ENCODE data around the gene ADAMTS14. TPM values are rescaled to one million over a fixed set of nuclear protein-coding genes. Genes with fewer than 3 reads are reported as not detected.

ADAMTS14 gene
- total RNA-seq, 1 donor from 2014 or later = 3.4 TPM

DNA sequence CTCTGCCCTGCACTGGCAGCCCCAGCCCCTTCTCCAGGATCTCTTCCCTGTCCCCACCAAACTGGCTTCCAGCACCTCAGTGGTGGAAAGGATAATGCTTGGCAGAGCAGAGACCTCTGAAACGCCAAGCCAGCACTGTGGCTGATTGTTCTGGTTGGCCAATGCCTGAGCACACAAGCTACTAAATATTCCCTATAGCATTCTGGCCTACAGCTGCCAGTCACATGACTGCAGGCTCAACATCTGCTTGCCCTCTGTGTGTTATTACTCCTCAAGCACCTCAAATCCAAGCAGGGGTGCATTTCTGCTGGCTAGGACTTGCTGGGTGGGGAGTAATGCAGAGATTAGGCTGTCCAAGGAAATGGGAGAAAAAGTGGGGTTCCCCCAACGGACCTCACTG, 106.8 kb downstream of the ADAMTS14 start:
- no peak for DNase-seq (ENCODE audit: extremely low read depth, low read depth, low spot score)

DNA sequence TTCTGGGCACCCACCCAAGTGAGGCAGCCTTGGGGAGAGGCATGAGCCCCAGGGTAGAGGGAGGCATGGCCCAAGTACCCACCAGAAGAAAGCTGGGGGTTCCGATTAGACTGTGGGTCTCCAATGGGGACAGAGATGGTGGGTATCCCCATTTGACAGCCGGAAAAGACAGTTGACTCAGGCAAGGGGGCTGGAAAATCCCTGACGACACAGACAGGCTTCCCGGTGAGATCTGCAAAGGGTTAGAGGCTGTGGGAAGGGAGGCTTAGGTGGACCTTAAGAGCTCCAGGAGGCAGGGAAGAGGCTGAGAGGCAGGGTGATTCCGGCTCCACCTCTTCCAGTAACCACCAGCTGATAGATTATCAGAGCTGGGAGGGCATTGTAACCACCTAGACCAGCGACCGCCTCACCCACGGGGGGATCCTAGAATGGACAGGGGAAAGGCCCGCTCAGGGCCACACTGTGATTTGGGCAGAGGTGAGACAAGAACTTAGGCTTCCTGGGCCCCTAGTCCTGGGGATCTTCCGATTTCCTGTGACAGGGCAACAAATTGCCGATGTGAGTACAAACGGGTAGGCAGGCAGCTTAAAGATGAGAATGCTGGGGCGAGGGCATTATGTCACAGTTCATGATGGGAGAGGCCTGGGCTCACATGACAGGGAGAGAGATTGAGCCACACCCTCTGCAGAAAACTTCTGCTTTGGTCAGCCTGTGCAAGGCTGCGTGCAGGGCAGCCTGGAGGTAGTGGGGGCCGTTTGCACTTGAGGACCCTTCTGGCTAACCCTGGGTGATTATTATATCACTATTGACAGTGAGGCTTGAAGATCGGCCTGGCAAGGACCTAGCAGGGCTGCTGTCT, 107.4 kb downstream of the ADAMTS14 start:
- no peak for DNase-seq (ENCODE audit: extremely low read depth, low read depth, low spot score)

DNA sequence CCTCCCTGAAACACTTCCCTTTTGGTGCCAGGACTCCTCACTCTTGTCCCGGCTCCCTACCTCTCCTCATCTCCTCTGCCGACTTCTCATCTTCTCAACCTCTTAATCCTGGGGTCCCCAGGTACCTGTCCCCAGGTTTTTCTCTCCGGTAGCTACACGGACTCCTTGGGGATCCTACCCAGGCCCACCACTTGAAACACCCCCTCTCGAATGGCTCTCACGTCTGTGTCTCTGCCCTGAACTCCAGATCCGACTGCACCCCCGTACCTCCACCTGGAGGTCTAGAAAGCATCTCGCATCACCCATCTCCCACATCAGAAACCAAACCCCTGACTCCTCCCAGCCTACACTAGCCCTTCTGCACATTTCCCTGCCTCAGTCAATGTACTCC, 108.1 kb downstream of the ADAMTS14 start:
- DNase-seq (ENCODE audit: extremely low read depth, low read depth, low spot score) = no peak

DNA sequence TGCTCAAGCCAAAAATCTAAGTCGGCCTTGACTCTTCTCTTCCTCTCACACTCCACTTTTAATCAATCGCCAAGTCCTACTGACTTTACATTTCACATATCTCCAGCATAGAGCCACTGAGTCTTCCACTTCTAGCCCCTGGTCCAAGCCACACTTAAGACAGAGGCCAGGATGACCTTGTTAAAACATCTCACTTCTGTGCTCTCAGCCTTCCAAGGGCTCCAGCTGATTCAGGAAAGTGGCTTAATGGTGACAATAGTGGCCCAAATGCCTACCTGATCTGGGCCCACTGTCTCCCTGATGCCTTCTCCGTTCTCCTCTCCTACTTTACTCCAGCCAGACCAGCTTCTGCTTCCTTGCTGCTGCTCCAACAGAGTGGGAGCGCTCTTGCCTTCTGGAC, 108.5 kb downstream of the ADAMTS14 start:
- DNase-seq (ENCODE audit: extremely low read depth, low read depth, low spot score) = no peak

DNA sequence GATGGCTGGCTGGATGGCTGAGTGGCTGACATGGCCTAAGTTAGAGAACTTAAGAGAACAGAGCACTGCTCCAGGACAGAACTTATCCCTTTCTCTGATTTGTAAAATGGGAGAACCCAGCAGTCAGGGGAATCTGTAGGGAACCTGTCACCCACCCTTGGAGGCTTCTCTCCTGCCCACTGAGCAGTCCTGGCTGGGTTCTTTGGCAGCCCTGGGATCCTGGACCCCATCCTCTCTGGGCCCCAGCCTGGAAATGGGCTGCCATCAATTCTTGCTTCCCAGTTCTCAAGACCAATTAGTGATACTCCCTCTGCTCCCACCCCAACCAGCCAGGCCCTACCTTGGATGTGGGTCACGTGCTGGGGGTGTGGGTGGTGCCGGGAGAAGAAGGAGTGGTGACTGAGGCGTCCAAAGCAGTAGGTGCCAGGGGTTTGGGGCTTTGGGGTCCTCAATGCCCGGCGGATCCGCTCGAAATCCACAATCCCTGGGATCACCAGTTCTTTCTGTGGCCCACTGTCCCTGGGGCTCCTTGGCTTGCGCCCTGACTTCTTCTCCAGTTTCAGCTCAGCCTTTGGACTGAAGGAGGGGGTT, 109.2 kb downstream of the ADAMTS14 start:
- DNase-seq (ENCODE audit: extremely low read depth, low read depth, low spot score) = no peak

DNA sequence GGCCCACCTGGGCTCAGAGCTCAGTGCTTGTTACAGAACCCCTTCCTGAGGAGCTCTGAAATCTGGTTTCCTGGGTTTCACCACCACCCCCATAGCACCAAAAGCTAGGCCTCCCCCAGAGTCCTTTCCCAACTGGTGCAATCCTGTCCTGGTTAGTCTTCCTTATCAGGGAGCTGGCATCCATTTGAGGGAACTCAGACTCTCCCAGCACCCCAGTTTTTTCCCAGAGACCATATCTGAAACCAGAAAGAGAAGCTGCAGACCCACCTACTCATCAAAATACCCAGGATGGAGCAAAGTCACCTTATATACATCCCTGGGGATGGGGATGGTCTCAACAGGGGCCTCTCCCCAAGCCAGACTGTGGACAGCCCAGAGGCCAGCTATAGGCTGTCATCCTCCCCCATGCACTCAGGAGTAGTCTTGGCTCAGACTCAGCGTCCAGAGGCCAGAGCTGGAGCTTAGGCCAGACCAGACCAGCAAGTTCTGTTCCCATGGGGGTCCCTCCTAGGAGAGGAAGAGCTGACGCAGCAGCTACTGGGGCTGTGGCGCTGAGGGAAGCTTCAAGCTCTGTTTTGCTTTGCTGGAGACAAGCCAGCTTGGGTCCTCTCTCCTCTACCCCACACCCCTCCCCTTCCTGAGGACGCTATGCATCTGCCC, 109.9 kb downstream of the ADAMTS14 start:
- no peak for DNase-seq (ENCODE audit: extremely low read depth, low read depth, low spot score)

DNA sequence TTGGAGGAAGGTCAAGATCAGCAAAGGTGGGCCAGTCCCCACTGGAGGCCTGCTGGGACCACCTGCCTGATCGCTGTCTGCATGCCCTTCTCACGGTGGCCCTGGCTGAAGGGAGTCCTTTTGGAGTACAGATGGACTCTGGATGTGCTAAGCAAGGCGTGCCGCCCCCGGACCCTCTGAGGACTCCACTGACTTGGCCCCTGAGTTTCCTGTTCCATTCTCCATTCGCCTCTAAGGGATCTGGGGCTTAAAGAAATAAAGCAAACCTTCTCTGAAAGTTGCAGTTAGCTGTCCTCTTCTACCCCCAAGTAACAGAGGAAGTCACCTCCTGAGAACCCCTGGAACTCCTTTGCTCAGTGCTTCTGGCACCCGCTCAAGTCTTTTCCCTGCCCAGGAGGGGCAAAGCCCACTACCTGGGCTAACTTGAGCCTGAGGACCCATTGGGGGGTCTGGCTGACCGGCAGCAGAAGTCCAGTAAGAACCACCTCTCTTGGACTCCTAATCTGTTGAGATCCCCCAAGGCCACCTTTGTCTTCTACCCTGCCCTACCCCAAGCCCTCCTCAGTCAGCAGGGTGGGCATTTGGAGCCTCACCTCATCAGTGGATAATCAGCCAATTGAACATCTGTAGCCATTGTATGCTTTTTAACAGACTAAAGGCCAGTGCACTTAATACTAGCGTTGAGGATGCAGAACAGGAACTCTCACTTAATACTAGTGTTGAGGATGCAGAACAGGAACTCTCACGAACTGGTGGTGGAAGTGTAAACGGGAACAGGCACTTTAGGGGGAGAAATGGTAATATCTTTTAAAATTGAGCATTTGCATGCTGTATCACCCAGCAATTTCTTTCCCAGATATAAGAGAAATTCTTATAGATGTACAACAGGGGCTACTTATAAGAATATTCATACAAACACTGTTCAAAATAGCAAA, 110.7 kb downstream of the ADAMTS14 start:
- DNase-seq (ENCODE audit: extremely low read depth, low read depth, low spot score) = no peak

DNA sequence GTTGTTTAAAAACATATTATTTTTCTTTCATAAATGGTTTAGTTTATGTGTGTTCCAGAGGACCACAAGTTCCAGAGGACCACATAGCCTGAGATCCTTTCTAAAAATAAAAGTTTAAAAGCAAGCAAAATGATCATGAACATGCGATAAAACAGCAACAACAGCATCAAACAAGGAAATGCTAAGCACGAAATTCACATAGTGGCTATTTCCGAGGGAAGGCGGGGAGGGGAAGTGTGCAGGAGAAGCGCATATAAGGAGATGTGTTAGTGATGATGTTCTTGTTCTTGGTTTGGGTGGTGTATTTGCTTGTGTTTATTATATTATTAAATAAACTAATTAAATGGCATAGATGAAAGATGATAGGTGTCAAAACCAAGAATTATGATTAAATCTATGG, 111.7 kb downstream of the ADAMTS14 start:
- no peak for DNase-seq (ENCODE audit: extremely low read depth, low read depth, low spot score)

DNA sequence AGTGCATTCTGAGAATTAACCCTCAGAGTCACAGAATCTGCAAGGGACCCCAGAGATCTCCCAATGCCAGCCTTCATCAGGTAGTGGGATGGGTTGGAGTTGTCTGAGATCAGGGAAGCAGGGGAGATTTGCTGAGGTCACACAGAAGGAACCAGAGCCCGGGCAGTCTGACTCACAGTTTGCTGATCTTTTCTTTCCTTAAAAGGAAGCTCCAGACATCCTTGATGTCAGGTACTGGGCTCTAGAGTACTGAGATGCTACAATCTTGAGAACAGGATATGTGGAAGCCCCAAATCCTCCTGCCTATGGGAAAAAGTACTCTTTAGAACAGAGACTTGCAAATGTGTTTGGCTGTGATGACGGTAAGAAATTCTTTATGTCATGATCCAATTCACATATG, 112.2 kb downstream of the ADAMTS14 start:
- DNase-seq (ENCODE audit: extremely low read depth, low read depth, low spot score) = no peak

DNA sequence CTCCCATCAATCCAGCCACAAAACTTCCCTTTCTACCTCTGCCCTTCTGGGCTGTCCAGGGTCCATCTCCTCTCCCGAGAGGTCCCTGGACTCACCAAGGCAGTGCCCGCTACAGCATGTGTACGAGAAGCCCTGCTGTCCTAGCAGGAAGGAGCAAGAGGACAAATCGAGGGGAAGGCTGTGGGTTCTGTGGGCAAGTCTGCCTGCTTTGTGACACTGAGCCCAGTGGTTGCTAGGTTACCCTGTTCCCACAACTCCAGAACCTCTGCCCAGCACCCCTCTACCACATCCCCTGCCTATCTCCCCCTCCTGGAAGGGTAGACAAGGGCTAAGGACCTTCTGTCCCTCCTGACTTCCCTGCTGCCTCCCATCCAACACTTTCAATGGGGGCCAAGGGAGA, 112.9 kb downstream of the ADAMTS14 start, which contains the start of gene TBATA:
TSS of gene TBATA (minus strand) at position 188 of the 400 bp plus-strand sequence. CDS start 1,998 bp downstream, outside the sequence.
- no peak for DNase-seq (ENCODE audit: extremely low read depth, low read depth, low spot score)

DNA sequence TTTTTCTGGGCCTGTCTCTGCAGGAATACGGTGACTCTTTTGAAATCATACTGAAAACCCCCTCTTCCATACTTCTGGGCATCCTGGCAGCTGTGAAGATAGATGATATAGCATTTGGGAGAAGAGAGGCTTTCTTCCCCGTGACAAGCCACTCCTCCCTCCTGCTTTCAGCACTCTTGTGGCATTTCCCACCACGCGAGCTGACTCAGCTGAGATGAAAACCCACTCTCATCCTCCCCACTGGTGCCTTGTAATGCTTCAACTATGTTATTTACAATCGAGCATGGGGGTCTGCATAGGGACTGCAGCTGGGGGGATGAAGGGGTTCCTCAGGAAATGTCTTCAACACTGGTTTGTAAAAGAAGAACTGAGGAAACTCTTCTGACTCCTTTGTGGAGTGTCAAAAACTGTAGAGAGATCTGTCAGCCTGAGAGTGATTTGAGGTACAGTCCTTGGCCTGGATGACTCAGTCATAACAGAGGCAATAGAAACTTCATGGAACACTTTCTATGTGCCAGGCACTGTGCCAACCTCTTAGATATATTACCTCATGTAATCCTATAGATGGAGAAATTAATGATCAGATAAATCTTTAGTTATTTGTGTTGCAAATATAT, 114.6 kb downstream of the ADAMTS14 start:
- DNase-seq (ENCODE audit: extremely low read depth, low read depth, low spot score) = no peak

DNA sequence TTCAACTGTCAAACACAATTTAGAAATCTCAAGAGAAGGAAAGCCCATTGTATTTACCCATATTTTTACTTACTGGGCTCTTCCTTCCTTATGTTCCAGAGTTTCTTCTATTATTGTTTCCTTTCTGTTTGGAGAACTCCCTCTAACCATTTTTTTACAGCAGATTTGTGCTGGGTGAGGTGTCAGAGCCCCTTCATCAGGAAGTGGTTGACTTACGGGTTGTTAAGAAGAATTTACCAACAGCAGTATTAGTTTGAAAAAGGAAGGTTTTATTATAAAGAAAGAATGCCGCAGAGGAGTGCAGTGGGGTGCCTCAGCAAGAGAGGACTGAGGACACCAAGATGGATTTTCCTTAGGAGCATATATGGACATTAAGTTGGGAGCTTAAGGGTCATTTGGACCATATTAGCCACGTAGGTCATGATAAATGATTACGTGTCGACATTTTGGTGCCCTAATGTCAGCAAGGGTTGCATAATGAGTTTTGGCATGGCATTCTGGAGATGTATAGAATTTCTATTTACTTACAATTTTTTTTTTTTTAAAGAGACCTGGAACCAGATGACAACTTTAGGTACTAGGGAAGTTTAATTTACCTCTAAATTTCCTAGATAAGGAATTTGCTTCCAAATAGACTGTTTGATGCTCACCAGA, 119.2 kb downstream of the ADAMTS14 start:
- DNase-seq (ENCODE audit: extremely low read depth, low read depth, low spot score) = no peak

DNA sequence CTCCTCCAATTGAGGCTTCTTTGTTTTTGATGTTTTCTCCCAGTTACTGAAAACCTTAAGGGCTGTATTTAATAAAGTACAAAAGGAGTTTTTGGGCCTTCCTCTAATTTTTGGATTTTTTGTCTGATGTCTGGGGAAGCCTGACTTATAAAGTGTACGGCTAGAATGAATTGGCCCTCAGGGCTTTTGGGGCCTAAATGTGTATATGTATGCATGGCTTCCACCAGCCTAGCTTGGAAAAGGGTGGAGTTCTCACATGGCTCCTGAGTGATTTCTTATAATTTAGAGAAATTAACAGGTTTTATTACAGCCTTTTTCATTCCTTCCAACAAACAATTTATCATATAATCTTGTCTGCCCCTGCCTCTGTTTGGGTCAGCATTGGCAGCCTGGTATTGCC, 123.3 kb downstream of the ADAMTS14 start:
- DNase-seq (ENCODE audit: extremely low read depth, low read depth, low spot score) = no peak

DNA sequence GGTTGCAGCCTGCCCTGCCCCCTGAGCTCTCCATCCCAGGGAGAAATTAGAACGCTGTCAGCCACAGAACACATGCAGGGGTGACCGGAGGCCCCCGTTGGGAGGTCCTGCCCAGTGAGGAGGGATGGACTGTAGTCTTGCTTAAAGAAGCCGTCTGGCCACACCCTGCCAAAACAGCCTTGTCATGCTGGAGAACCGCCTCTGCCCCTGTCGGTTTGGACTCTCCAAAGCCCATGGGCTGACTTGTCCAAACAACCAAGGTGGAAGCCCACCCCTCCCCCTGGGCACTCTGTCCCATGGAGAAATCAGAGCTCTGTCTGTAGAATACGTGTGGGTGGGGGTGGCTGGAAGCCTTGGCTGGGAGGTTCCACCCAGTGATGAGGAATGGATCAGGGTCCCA, 125.5 kb downstream of the ADAMTS14 start:
- DNase-seq (ENCODE audit: extremely low read depth, low read depth, low spot score) = no peak

DNA sequence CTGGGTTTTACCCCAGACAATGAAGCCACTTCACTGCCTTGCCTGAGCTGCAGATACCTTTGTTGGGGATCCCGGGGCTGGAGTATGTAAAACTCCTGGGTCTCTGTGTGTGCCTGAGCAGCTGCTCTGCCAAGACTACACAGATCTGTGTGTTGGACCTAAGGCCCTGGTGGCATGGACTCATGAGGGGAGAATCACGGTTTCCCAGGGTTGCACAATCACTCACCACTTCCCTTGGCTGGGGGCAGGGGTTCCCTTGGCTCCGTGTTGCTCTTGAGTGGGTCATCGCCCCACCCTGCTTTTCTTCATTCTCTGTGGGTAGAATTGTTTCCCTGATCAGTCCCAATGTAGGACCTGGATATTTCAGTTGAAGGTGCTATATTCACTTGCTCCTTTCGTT, 126.8 kb downstream of the ADAMTS14 start:
- no peak for DNase-seq (ENCODE audit: extremely low read depth, low read depth, low spot score)

DNA sequence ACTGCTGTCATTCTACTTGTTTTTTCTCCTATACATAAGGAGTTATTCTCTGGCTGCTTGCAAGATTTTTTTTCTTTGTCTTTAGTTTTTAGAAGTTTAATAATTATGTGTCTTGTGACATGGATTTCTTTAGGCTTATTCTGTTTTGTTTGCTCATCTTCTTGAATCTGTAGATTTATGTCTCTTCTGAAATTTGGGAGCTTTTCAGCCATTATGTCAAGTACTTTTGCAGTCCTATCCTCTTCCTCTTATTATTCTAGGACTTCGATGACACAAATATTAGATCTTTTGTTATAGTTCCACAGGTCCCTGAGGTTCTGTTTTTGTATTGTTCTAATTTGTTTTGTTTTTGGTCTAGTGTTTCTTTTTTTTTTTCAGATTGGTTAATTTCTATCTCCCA, 129.5 kb downstream of the ADAMTS14 start:
- DNase-seq (ENCODE audit: extremely low read depth, low read depth, low spot score) = no peak

DNA sequence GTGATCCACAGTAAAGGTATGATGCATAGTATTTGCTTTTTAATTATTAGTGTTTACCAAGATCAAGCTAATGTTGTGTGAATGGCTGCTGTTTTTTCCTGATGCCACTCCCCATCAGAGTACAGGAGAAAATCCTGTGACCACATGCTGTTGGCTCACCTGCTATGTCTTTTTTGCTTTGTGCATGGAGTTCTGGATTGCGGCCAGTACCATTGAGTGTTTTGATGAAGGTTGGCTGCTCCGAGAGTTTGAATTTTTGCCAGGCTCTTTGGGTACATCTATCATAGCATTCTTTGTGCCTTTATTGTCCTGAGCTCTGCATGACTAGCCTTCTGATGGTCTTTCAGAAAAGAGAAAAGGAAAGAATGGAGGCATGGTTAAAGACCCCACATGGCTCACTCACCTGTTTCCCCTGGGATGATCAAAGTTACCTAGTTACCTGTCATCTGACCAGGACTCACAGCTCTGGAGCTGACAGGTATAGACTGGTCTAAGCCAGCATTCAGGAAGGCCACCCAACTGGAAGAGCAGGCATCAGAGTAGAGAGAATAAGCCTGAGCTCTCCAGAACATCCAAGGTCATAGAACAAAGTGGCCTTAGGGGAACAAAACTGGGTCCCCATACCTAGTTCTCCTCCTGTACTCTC, 131.6 kb downstream of the ADAMTS14 start:
- no peak for DNase-seq (ENCODE audit: extremely low read depth, low read depth, low spot score)

DNA sequence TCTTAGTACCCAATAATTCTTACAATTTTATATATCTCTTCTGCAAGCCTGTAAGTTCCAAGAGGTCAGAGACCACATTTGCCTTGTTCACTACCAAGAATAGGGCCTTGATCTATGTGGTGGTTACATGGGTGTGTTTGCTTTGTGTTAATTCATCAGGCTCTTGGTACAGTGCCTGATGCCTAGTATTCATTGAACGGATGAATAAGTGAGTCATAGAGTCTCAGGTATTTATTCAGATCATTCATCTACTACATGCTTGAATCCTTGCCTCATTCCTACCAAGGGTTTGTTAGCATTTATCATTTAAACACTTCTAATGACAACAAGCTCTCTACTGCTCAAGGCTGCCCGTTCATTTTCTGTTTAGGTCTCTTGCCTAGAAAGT, 132.1 kb downstream of the ADAMTS14 start:
- no peak for DNase-seq (ENCODE audit: extremely low read depth, low read depth, low spot score)

DNA sequence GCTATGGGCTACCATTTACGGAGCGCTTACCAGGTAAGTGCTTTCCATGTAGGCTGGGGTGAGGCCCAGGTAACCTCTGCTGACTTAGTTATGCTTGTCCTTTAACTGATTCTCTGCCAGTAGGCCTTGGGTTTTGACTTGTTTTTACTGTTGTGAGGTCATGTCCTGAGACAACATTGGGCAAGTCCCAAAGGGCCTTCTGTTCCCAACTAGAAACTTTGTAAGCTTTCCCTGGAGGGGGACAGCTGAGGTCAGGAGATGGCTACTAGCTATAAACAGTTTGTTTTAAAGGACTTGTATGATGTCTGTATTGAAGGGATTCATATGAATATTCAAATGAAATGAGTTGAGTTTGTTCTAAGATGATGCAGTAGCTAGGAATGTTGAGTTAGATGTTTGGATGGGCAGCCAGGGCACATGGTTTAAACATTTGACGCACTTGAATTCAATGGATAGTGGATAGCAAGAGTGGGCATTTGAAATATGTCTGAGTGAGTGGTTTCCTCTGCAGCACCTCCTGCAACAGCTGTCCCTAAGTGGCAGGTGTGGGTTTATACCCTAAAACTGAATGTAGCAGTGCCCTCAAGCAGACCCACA, 133.4 kb downstream of the ADAMTS14 start:
- DNase-seq (ENCODE audit: extremely low read depth, low read depth, low spot score) = no peak

Measured in glomerular endothelial cell (primary cell).